ENCODE measurements around the gene CKLF. TPM values are rescaled to one million over a fixed set of nuclear protein-coding genes. Genes with fewer than 3 reads are reported as not detected.

The CKLF gene
- polyA plus RNA-seq, 1 of the 3 experiments (the other 2 are of a cell fraction): 211 TPM

GRCh38 chr16:66515596-66516508 is 36.5 kb upstream of the CKLF start:
- Histone ChIP-seq H3K27ac (ENCODE audit: low read depth in 2 of 2, low read length in 1 of 2) (peak overlapping the region; percentile 79 to 94), H2AFZ (ENCODE audit: low read depth) (no peak overlapping the region), H3K9me2 (no peaks in the 10 kb centered on the region), H4K20me1 (ENCODE audit: insufficient read depth) (no peaks in the 10 kb centered on the region), H3F3A (replicated peaks; ENCODE audit: insufficient read depth) (peaks cover 34% of the 10 kb centered on the region), H3K9ac (peak overlapping the region; percentile 39; the same call in 1 of the 2 replicates), H3K36me3 (replicated peaks in 1 of 2; ENCODE audit: control insufficient read depth in 1 of 2, insufficient read depth in 2 of 2, low read length in 1 of 2) (no peaks in the 10 kb centered on the region), H3K79me2 (ENCODE audit: insufficient read depth) (no peaks in the 10 kb centered on the region), H3K4me2 (peak overlapping the region; percentile 69; the same call in 1 of the 2 replicates), H3K4me1 (ENCODE audit: control insufficient read depth in 1 of 2, insufficient read depth in 2 of 2, low read depth in 1 of 2, low read length in 1 of 2) (peaks cover 20 to 39% of the 10 kb centered on the region in 2 experiments; a peak in 3 of 4 replicates), H3K9me3 (no peaks in the 10 kb centered on the region), H3K27me3 (ENCODE audit: insufficient read depth) (no peaks in the 10 kb centered on the region), H3K4me3 (ENCODE audit: low read depth in 2 of 2, low read length in 1 of 2) (no peak overlapping the region)
- DNase-seq: no peak
- WGBS (ENCODE audit: low lambda C conversion rate): 73% methylated on average over 9 of the region's 12 CpGs
- CTCF ChIA-PET: interaction anchor here (1.1 to 1.4 kb wide), 4 partner anchors 9 to 172 kb away, joined by 3 to 4 read pairs (median 3); no protein-coding TSS in a partner anchor
- POLR2A ChIA-PET: no interaction called here
- TF ChIP-seq RXRA (IDR thresholded peaks at IDR 0.05; ENCODE audit: borderline replicate concordance, low read depth): no peak
- no peak for TF ChIP-seq SMC3 (IDR thresholded peaks at IDR 0.05; ENCODE audit: low read depth, low read length)
- no peak for TF ChIP-seq JUND (IDR thresholded peaks at IDR 0.05)
- TF ChIP-seq TEAD4 (IDR thresholded peaks at IDR 0.05; ENCODE audit: borderline replicate concordance, insufficient read depth): peak; percentile 52; the same call in 1 of the 2 replicates
- TF ChIP-seq SIN3A (IDR thresholded peaks at IDR 0.05; ENCODE audit: borderline replicate concordance, low read depth, low read length): no peak
- peak; percentile 62 for TF ChIP-seq CTCF (IDR thresholded peaks at IDR 0.05)
- TF ChIP-seq TCF12 (IDR thresholded peaks at IDR 0.05): no peak; the same call in 1 of the 2 replicates
- no peak for TF ChIP-seq EZH2phosphoT487 (IDR thresholded peaks at IDR 0.05; ENCODE audit: borderline replicate concordance, low read depth)
- no peak for TF ChIP-seq RFX5 (IDR thresholded peaks at IDR 0.05; ENCODE audit: low read length)
- no peak for TF ChIP-seq POLR2AphosphoS5 (IDR thresholded peaks at IDR 0.05; ENCODE audit: low read depth, low read length)
- peak; percentile 65; the same call in 1 of the 2 replicates for TF ChIP-seq NFIC (IDR thresholded peaks at IDR 0.05; ENCODE audit: borderline replicate concordance)
- no peak for TF ChIP-seq REST (IDR thresholded peaks at IDR 0.05; ENCODE audit: low read depth, low read length)
- TF ChIP-seq RAD21 (IDR thresholded peaks at IDR 0.05; ENCODE audit: low read length): peak; percentile 38; the same call in 1 of the 2 replicates
- no peak for TF ChIP-seq RCOR1 (IDR thresholded peaks at IDR 0.05; ENCODE audit: low read length)
- no peak for TF ChIP-seq USF2 (IDR thresholded peaks at IDR 0.05; ENCODE audit: borderline replicate concordance, low read depth, low read length)
- no peak for TF ChIP-seq GABPA (IDR thresholded peaks at IDR 0.05; ENCODE audit: low read depth)
- no peak for TF ChIP-seq USF1 (IDR thresholded peaks at IDR 0.05; ENCODE audit: borderline replicate concordance, low read depth)
- TF ChIP-seq IRF3 (IDR thresholded peaks at IDR 0.05; ENCODE audit: low read depth, low read length): no peak
- no peak for TF ChIP-seq ELF1 (IDR thresholded peaks at IDR 0.05)
- no peak for TF ChIP-seq MXI1 (IDR thresholded peaks at IDR 0.05; ENCODE audit: low read depth, low read length)
- no peak for TF ChIP-seq YY1 (IDR thresholded peaks at IDR 0.05; ENCODE audit: low read depth)
- TF ChIP-seq FOXJ3 (CRISPR knock-in tag; IDR thresholded peaks at IDR 0.05): no peak
- peak; percentile 18; the same call in 1 of the 2 replicates for TF ChIP-seq PBX3 (IDR thresholded peaks at IDR 0.05)

All from SK-N-SH (cell line).